K562 (cell line): ENCODE results near the gene TMEM61. TPM values are rescaled to one million over a fixed set of nuclear protein-coding genes. Genes with fewer than 3 reads are reported as not detected.
A peak's percentile ranks its signal among the peaks of the same experiment; 100 is the strongest.
"Not testable (repeated sequence)": the region's sequence is repeated elsewhere in the genome, so short reads cannot be mapped to it uniquely, and the experiment has no call there.

Source experiments
- ATAC-seq: fragments of 200-7000 bp; cut with Tn5 transposase; 3 replicates; pipeline ENCODE4 v1.9.1; 2020; ENCODE audit warnings: moderate library complexity
- BruUV-seq: library from RNA; stranded (reverse); fragments of 400-500 nt; replicated peaks from 2 replicates; lab custom pipeline; 2021; lab: Mats Ljungman, UMichigan
- CTCF ChIA-PET: fragments of 300-600 bp; formaldehyde crosslinking; extraction: SDS; loops from one replicate; lab custom pipeline; 2021; ENCODE audit warnings: low intra/inter-chr PET ratio; lab: Yijun Ruan, JAX
- POLR2A ChIA-PET: fragments of 300-600, 350-650 bp; sonication (Branson Sonifier 250); formaldehyde crosslinking; extraction: SDS; loops from one replicate; lab custom pipeline; 2021; ENCODE audit warnings: antibody characterized with exemption, inconsistent platforms; lab: Yijun Ruan, JAX
- DNase-seq, 4 experiments: peaks; one replicate each; pipeline versions ENCODE4 v3.0.0 to v3.0.0-alpha.2; 2011 to 2018; ENCODE audit warnings: low spot score in 3 of 4, mixed read lengths in 3 of 4; ENCODE audit errors: extremely low read depth in 1 of 4
- FAIRE-seq: peaks from 2 replicates; lab custom pipeline; 2011; peaks lifted over from hg19 to GRCh38; lab: Jason Lieb, UNC
- H2AFZ ChIP-seq: 2 replicates; pipeline ENCODE4 v1.6.0; 2011; ENCODE audit warnings: low read depth, low read length, control low read depth, inconsistent platforms
- H3K27ac ChIP-seq: fragments of 200-600 bp; 3 replicates; pipeline ENCODE4 v1.8.0; 2011; ENCODE audit warnings: low read depth, mild to moderate bottlenecking, control low read depth, inconsistent platforms, low read length, moderate library complexity, mixed read lengths; ENCODE audit errors: extremely low read depth
- H3K27me3 ChIP-seq, 2 experiments: fragments of 300-600 bp in 1 of 2; 2 replicates in 1 of 2; 3 replicates in 1 of 2; pipeline versions ENCODE4 v1.6.0 to v1.8.0; 2011; ENCODE audit warnings: inconsistent platforms in 2 of 2, low read length in 2 of 2, mild to moderate bottlenecking in 1 of 2, mixed read lengths in 1 of 2, moderate library complexity in 1 of 2; ENCODE audit not compliant: control insufficient read depth in 2 of 2, insufficient read depth in 2 of 2
- H3K36me3 ChIP-seq: fragments of 300-600 bp; 3 replicates; pipeline ENCODE4 v1.8.0; 2011; ENCODE audit warnings: mild to moderate bottlenecking, low read length, inconsistent platforms; ENCODE audit not compliant: control insufficient read depth, insufficient read depth
- H3K4me1 ChIP-seq, 2 experiments: fragments of 200-600 bp in 1 of 2; replicated peaks in 1 of 2; 2 replicates in 1 of 2; 3 replicates in 1 of 2; pipeline versions ENCODE4 v1.5.1 to v1.8.0; 2011; ENCODE audit warnings: inconsistent platforms in 2 of 2, low read length in 2 of 2, mild to moderate bottlenecking in 1 of 2, mixed read lengths in 1 of 2, moderate library complexity in 1 of 2; ENCODE audit not compliant: control insufficient read depth in 2 of 2, insufficient read depth in 2 of 2
- H3K4me2 ChIP-seq: 2 replicates; pipeline ENCODE4 v1.6.1; 2011; ENCODE audit warnings: low read length, control low read depth, inconsistent platforms, mixed read lengths; ENCODE audit not compliant: insufficient read depth
- H3K4me3 ChIP-seq: fragments of 200-600 bp; sonication (generic), shearing (Covaris generic); 2 replicates; pipeline ENCODE4 v1.5.1; 2016; ENCODE audit warnings: control low read depth, inconsistent platforms
- H3K79me2 ChIP-seq: fragments of 200-600 bp; 3 replicates; pipeline ENCODE4 v1.8.0; 2011; ENCODE audit warnings: low read length, inconsistent platforms; ENCODE audit not compliant: control insufficient read depth, insufficient read depth
- H3K9ac ChIP-seq, 2 experiments: 2 replicates each; pipeline versions ENCODE4 v1.6.0 to v1.6.1; 2011; ENCODE audit warnings: low read depth in 2 of 2, low read length in 2 of 2, control low read depth in 1 of 2, inconsistent platforms in 1 of 2, mild to moderate bottlenecking in 1 of 2, mixed read lengths in 1 of 2; ENCODE audit not compliant: insufficient read depth in 1 of 2
- H3K9me1 ChIP-seq: one replicate; pipeline ENCODE4 v1.6.0; 2011; ENCODE audit warnings: inconsistent platforms, mild to moderate bottlenecking, low read length, moderate library complexity; ENCODE audit not compliant: control insufficient read depth, insufficient read depth
- H3K9me3 ChIP-seq: replicated peaks from 2 replicates; pipeline ENCODE4 v1.5.1; 2011; ENCODE audit warnings: low read depth, low read length, inconsistent platforms; ENCODE audit not compliant: control insufficient read depth, insufficient read depth
- H4K20me1 ChIP-seq: replicated peaks from 2 replicates; pipeline ENCODE4 v1.6.1; 2011; ENCODE audit warnings: low read length, inconsistent platforms, mixed read lengths; ENCODE audit not compliant: control insufficient read depth, insufficient read depth
- ERF ChIP-seq: fragments of 450-650 bp; formaldehyde crosslinking; IDR thresholded peaks from 2 replicates; pipeline ENCODE4 v1.4.0; 2020; ENCODE audit warnings: mild to moderate bottlenecking, mixed read lengths
- SIN3A ChIP-seq, 2 experiments: fragments of 150-350 bp in 1 of 2; IDR thresholded peaks; 2 replicates each; pipeline ENCODE4 v1.6.1; 2011 to 2016; ENCODE audit warnings: borderline replicate concordance in 2 of 2, low read depth in 2 of 2, low read length in 2 of 2, mild to moderate bottlenecking in 2 of 2, moderate library complexity in 2 of 2; ENCODE audit not compliant: control insufficient read depth in 1 of 2
- ZNF707 ChIP-seq: fragments of 250-450 bp; sonication (Bioruptor Pico); conservative IDR thresholded peaks from 2 replicates; pipeline ENCODE4 v1.8.0; 2022; ENCODE audit warnings: inconsistent platforms, mild to moderate bottlenecking, moderate library complexity
- WGBS: fragments of 100-300 bp; shearing (Covaris generic); methylation state at CpG from one replicate; pipeline ENCODE4 v1.1.6; 2016; ENCODE audit warnings: low coverage, mixed read lengths; ENCODE audit not compliant: insufficient coverage; ENCODE audit errors: missing lambda C conversion rate; 5-methylcytosine and 5-hydroxymethylcytosine counted together
- in situ Hi-C: fragments of 300-500 bp; cut with MboI; formaldehyde crosslinking; loops from 4 replicates; pipeline ENCODE4 v1.15.0; 2018; ENCODE audit warnings: inconsistent platforms, mixed read lengths
- intact Hi-C: fragments of 100-400 bp; cut with micrococcal nuclease; formaldehyde crosslinking; loops from 2 replicates; pipeline ENCODE4 v1.14.2; 2022
- polyA plus RNA-seq, 8 experiments: library from polyadenylated mRNA; depleted of rRNA in 4 of 8; stranded (reverse) in 5 of 8; unstranded in 3 of 8; fragments of >200 nt; fragmentation: Nextera tagmentation in 2 of 8; fragmentation: Illumina TruSeq in 1 of 8; extraction: Ambion mirVana in 2 of 8; extraction: Trizol in 1 of 8; gene quantifications; 2 replicates each; pipeline versions ENCODE4 v1.2.1 to v1.2.3, GENCODE V29; 2011 to 2014; ENCODE audit warnings: inconsistent platforms in 1 of 8, missing spikeins in 1 of 8
- total RNA-seq, 7 experiments: library from RNA; depleted of rRNA in 6 of 7; stranded (reverse); fragments of >200 nt in 6 of 7; fragmentation: Illumina TruSeq in 2 of 7; extraction: Trizol in 2 of 7; gene quantifications; 2 replicates each; pipeline versions ENCODE4 v1.2.1 to v1.2.3, GENCODE V29; 2011 to 2021; ENCODE audit warnings: low replicate concordance in 1 of 7
- TF ChIP-seq, protein P1 (sequence below): fragments of 450-650 bp; IDR thresholded peaks from 2 replicates; pipeline ENCODE4 v1.6.1; 2014; ENCODE audit warnings: low read depth, mild to moderate bottlenecking, moderate library complexity, borderline replicate concordance

The TMEM61 gene
- total and polyA plus RNA-seq, 9 of the 15 experiments (the other 6 are each of a cell fraction or from before 2014, with no cell fraction given): not detected

DNA sequence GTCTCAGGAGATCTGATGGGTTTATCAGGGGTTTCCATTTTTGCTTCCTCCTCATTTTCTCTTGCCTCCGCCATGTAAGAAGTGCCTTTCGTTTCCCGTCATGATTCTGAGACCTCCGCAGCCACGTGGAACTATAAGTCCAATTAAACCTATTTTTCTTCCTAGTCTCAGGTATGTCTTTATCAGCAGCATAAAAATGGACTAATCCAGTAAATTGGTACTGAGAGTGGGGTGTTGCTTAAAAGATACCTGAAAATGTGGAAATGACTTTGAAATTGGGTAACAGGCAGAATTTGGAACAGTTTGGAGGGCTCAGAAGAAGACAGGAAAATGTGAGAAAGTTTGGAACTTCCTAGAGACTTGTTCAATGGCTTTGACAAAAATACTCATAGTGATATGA lies 50.7 kb downstream of the TMEM61 start:
- H3K9me3 ChIP-seq: not testable (repeated sequence)

DNA sequence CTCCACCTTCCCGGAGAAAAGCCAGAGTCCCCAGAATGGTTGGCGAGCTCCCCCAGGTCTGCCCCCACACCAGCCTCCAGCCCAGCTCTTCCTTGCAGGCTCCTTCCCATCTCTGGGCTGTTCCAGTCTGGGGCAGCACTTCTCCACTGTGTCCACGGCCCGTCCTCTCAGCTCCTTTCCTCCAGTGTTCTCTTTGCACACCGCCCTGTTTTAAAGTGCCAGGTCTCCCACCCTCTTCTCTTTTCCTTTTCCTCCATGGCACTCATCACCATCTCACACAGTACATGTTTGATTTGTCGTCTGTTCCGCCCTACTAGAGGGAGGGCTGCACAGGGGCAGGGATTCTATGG lies 52.8 kb downstream of the TMEM61 start:
- intact Hi-C loops: no loop called here
- 38% methylated on average over 7 of the region's 7 CpGs for WGBS
- Histone ChIP-seq H3K27me3 (no peaks in the 10 kb centered on the region), H3K4me1 (peaks cover 6 to 20% of the 10 kb centered on the region in 2 experiments; a peak in 4 of 5 replicates), H3K79me2 (no peaks in the 10 kb centered on the region), H3K4me2 (no peak overlapping the region), H3K27ac (no peak overlapping the region), H3K4me3 (no peak overlapping the region), H2AFZ (no peak overlapping the region; the same call in 1 of the 2 replicates), H3K9ac (no peak overlapping the region)
- CTCF ChIA-PET: no interaction called here
- no peak for DNase-seq
- TF ChIP-seq ERF (no peak), SIN3A (IDR thresholded peaks at IDR 0.05; ENCODE audit: borderline replicate concordance in 2 of 2, control insufficient read depth in 1 of 2, low read depth in 2 of 2, low read length in 2 of 2) (no peak)
- TF ChIP-seq, protein P1, sequence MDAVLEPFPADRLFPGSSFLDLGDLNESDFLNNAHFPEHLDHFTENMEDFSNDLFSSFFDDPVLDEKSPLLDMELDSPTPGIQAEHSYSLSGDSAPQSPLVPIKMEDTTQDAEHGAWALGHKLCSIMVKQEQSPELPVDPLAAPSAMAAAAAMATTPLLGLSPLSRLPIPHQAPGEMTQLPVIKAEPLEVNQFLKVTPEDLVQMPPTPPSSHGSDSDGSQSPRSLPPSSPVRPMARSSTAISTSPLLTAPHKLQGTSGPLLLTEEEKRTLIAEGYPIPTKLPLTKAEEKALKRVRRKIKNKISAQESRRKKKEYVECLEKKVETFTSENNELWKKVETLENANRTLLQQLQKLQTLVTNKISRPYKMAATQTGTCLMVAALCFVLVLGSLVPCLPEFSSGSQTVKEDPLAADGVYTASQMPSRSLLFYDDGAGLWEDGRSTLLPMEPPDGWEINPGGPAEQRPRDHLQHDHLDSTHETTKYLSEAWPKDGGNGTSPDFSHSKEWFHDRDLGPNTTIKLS: no peak
- TF ChIP-seq, all 486 proteins: peak for 0
- ATAC-seq (no peak; the same call in 2 of the 3 replicates), FAIRE-seq (no peak)
- no peaks in the 10 kb centered on the region for H3K9me1 ChIP-seq
- H4K20me1 ChIP-seq: no peaks in the 10 kb centered on the region
- POLR2A ChIA-PET: interaction anchor here (0.6 to 1.7 kb wide), 2 partner anchors 33 to 536 kb away, joined by 3 to 6 read pairs; no protein-coding TSS in a partner anchor
- in situ Hi-C loops: no loop called here
- no TSS peak for BruUV-seq
- no peaks in the 10 kb centered on the region for H3K9me3 ChIP-seq
- H3K36me3 ChIP-seq: no peaks in the 10 kb centered on the region

More for the DNA sequence above, 50.7 kb downstream of the TMEM61 start:
- 80% methylated on average over 5 of the region's 5 CpGs for WGBS
- H3K79me2 ChIP-seq, H3K4me2 ChIP-seq, DNase-seq, intact Hi-C loops, H3K27ac ChIP-seq, H2AFZ ChIP-seq, in situ Hi-C loops, BruUV-seq, H3K9ac ChIP-seq: not testable (repeated sequence)
- peak; percentile 82 for TF ChIP-seq ZNF707 (CRISPR knock-in tag)
- TF ChIP-seq, all 486 proteins: peak for 1; not testable (repeated sequence) for 485
- FAIRE-seq, H3K4me3 ChIP-seq, H3K9me1 ChIP-seq, H3K27me3 ChIP-seq, H3K4me1 ChIP-seq, POLR2A ChIA-PET, ATAC-seq, H4K20me1 ChIP-seq, H3K36me3 ChIP-seq, CTCF ChIA-PET: not testable (repeated sequence)
